Parathyroid adenoma (tissue), 2 donors: ENCODE measurements around the gene HOXB9.

ENCODE experiments used
- H2AFZ ChIP-seq: fragments of 300-600 bp; sonication (generic); one replicate; pipeline ENCODE4 v1.7.0; 2017; ENCODE audit warnings: antibody characterized with exemption, mild to moderate bottlenecking
- H3K27ac ChIP-seq: fragments of 300-600 bp; sonication (generic); one replicate; pipeline ENCODE4 v1.7.0; 2017
- H3K27me3 ChIP-seq: fragments of 300-600 bp; sonication (generic); one replicate; pipeline ENCODE4 v1.7.0; 2017; ENCODE audit warnings: low read length; ENCODE audit not compliant: control insufficient read depth, insufficient read depth
- H3K36me3 ChIP-seq: fragments of 300-600 bp; sonication (generic); one replicate; pipeline ENCODE4 v1.7.0; 2017; ENCODE audit warnings: low read length; ENCODE audit not compliant: control insufficient read depth, insufficient read depth
- H3K4me1 ChIP-seq: fragments of 300-600 bp; sonication (generic); one replicate; pipeline ENCODE4 v1.7.0; 2017; ENCODE audit warnings: control low read depth
- H3K4me2 ChIP-seq: fragments of 300-600 bp; sonication (generic); one replicate; pipeline ENCODE4 v1.7.0; 2017; ENCODE audit warnings: low read length
- H3K4me3 ChIP-seq: fragments of 300-600 bp; sonication (generic); one replicate; pipeline ENCODE4 v1.7.0; 2017; ENCODE audit warnings: low read depth, low read length
- H3K79me2 ChIP-seq: fragments of 300-600 bp; sonication (generic); one replicate; pipeline ENCODE4 v1.7.0; 2017; ENCODE audit warnings: control low read depth
- H3K9ac ChIP-seq: fragments of 300-600 bp; sonication (generic); one replicate; pipeline ENCODE4 v1.7.0; 2017; ENCODE audit warnings: mild to moderate bottlenecking
- H3K9me3 ChIP-seq: fragments of 300-600 bp; sonication (generic); one replicate; pipeline ENCODE4 v1.7.0; 2017; ENCODE audit warnings: low read length; ENCODE audit not compliant: control insufficient read depth
- TF ChIP-seq, protein P1 (sequence below): fragments of 300-600 bp; sonication (generic); IDR thresholded peaks from one replicate; pipeline ENCODE4 v1.7.0; 2017; ENCODE audit warnings: antibody characterized with exemption, mild to moderate bottlenecking
- donor health status: primary hyperparathyroidism.

HOXB9 gene

DNA sequence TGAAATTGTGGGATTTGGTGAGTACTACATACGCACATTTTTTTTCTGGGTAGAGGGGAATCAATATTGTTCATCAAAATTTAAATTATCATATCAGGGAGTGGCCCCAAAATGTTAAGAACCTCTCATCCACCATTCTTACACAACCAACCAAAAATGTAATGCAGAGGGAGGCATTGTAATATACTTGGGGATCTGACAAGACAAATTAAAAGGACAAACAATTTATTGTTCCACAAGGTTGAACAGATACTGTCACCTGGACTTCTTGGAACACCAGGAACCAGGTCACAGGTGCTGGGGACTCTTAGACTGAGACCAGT, 14.7 kb upstream of the HOXB9 start:
- no peak overlapping the region for H3K4me3 ChIP-seq
- no peak overlapping the region for H3K4me2 ChIP-seq
- no peak overlapping the region for H3K9ac ChIP-seq
- H3K27me3 ChIP-seq: peaks cover 21% of the 10 kb centered on the region
- H2AFZ ChIP-seq: no peak overlapping the region
- no peaks in the 10 kb centered on the region for H3K9me3 ChIP-seq
- no peaks in the 10 kb centered on the region for H3K36me3 ChIP-seq
- TF ChIP-seq, protein P1, sequence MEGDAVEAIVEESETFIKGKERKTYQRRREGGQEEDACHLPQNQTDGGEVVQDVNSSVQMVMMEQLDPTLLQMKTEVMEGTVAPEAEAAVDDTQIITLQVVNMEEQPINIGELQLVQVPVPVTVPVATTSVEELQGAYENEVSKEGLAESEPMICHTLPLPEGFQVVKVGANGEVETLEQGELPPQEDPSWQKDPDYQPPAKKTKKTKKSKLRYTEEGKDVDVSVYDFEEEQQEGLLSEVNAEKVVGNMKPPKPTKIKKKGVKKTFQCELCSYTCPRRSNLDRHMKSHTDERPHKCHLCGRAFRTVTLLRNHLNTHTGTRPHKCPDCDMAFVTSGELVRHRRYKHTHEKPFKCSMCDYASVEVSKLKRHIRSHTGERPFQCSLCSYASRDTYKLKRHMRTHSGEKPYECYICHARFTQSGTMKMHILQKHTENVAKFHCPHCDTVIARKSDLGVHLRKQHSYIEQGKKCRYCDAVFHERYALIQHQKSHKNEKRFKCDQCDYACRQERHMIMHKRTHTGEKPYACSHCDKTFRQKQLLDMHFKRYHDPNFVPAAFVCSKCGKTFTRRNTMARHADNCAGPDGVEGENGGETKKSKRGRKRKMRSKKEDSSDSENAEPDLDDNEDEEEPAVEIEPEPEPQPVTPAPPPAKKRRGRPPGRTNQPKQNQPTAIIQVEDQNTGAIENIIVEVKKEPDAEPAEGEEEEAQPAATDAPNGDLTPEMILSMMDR: no peak
- no peaks in the 10 kb centered on the region for H3K79me2 ChIP-seq
- H3K4me1 ChIP-seq: no peaks in the 10 kb centered on the region
- no peak overlapping the region for H3K27ac ChIP-seq

DNA sequence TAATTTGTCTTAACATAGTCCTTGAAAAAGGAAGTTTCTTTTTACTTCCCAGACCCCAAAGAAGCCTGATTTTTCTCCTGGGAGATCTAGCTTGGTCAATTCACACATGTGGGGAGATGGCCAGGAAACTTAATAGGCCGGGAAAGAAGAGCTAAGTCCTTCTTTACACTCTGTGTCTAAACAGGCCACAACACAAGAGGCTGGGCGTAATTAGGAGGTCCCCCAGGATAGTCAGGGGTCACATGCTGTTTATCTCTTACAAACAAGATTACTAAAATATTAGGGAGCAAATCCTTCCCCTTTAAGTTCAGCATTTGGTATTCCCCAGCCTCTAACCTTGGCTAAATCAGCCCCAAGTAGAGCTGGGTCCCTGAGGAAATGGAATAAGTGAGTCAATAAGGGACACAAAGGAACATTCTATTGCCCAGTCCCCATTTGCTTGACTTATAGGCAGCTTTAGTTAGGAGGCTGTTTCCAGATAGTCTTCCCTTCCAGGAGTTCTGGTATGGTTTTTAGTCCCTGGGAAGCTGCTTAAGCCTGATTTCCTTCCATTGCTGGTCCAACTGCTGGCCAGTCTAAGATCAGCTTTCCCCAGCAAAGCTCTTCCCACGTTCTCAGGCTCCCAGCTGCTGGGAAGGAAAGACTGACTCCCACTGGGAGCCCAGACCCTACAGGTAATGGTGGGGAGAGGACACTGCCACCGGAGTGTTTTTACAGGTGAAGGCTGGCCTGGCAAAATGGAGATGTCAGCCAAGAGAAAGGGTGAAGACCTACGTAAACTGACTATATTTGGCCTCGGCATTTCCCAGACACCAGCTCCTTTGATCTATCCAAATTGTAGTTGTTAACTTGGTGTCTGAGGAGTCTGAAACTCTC, 14.1 kb upstream of the HOXB9 start:
- TF ChIP-seq, protein P1: no peak
- Histone ChIP-seq H3K9ac (no peak overlapping the region), H2AFZ (no peak overlapping the region), H3K79me2 (no peaks in the 10 kb centered on the region), H3K4me2 (no peak overlapping the region), H3K27ac (no peak overlapping the region), H3K9me3 (no peaks in the 10 kb centered on the region), H3K4me3 (no peak overlapping the region), H3K27me3 (peaks cover 21% of the 10 kb centered on the region), H3K36me3 (no peaks in the 10 kb centered on the region), H3K4me1 (no peaks in the 10 kb centered on the region)

DNA sequence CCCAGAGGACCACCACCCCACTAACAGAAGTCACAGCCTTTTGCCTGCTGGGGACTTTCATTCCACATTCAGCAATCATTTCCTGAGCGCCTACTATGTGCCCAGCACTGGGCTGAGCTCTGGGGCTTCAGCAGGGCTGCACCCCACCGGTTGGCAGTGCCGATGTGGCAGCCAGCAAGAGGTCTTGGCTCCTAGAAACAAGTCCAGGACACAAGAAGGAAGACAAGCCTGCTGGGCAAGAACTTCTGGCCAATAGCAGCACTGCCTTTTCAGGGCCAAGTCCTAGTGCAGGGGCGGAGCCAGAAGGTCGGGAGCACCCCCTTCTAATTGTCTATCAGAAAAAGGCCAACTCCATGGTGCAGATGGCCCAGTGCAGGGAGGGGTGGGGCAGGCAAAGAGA, 13.0 kb upstream of the HOXB9 start:
- TF ChIP-seq, protein P1: no peak
- Histone ChIP-seq H3K27ac (no peak overlapping the region), H3K27me3 (peaks cover 28% of the 10 kb centered on the region), H3K4me2 (no peak overlapping the region), H3K36me3 (no peaks in the 10 kb centered on the region), H3K4me3 (no peak overlapping the region), H3K9ac (no peak overlapping the region), H2AFZ (no peak overlapping the region), H3K79me2 (no peaks in the 10 kb centered on the region), H3K9me3 (no peaks in the 10 kb centered on the region), H3K4me1 (no peaks in the 10 kb centered on the region)

DNA sequence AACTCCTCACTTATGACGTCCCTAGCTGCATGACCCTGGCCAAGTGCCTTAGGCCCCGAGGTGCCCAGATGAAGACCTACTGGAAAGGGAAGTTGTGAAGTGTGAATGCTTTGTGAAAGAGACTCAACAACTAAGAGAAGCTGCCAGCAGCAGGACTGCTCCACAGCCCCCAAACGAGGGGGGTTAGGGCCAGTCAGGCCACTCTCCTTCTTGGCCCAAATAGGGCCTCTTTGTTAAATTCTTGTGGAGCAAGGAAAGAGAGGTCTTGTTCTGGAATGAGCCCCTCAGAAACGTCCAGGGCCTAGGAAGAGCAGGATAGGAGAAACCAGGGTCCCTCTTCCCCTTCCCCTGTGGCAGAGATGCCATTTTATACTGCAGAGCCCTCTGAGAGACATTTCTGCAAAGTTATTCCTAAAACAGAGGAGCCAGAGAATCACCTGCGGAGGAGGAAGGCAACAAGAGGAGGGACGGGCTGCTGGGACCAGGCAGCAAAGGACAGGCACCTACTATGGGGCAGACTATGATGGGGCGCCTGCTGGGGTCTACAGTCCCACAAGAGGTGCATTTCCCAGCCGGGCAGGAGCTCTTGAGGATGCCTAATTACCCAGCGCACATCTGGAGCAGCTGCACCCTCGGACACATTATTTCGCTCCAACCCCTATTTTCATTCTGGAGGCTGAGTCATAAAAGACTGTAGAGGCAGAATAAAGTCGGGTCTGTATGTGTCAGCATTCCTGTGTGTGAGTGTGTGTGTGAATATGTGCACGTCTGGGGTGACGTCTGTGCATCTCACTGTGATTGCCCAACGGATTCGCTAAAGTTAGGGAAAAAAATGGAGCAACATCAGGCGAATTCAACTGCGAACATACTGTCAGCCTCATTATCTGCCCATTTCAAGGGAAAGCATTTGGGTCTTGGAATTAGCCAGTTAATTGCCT, 11.4 kb upstream of the HOXB9 start:
- H3K9me3 ChIP-seq: no peaks in the 10 kb centered on the region
- TF ChIP-seq, protein P1: no peak
- no peaks in the 10 kb centered on the region for H3K36me3 ChIP-seq
- no peaks in the 10 kb centered on the region for H3K4me1 ChIP-seq
- no peak overlapping the region for H3K27ac ChIP-seq
- H3K79me2 ChIP-seq: no peaks in the 10 kb centered on the region
- no peak overlapping the region for H2AFZ ChIP-seq
- H3K27me3 ChIP-seq: peaks cover 13% of the 10 kb centered on the region
- no peak overlapping the region for H3K9ac ChIP-seq
- no peak overlapping the region for H3K4me2 ChIP-seq
- H3K4me3 ChIP-seq: no peak overlapping the region
